ENCODE results near the gene AP5S1.

AP5S1 gene

GRCh38 chr20:3784863-3785239 lies 35.5 kb upstream of the AP5S1 start:
- Histone ChIP-seq H4K20me1 (ENCODE audit: insufficient read depth, low read length) (peaks cover 4% of the 10 kb centered on the region; the same call in 1 of the 2 replicates), H3K27ac (ENCODE audit: low read length) (no peak overlapping the region), H3K4me3 (ENCODE audit: low read length) (no peak overlapping the region), H3K9ac (ENCODE audit: low read length) (no peak overlapping the region), H3K79me2 (ENCODE audit: low read length) (peaks cover 6% of the 10 kb centered on the region; the same call in 1 of the 2 replicates), H3K4me2 (ENCODE audit: low read length) (no peak overlapping the region), H3K36me3 (replicated peaks; ENCODE audit: low read depth, low read length) (no peaks in the 10 kb centered on the region), H3K4me1 (ENCODE audit: low read length) (peaks cover 15% of the 10 kb centered on the region), H2AFZ (ENCODE audit: low read depth, low read length) (no peak overlapping the region), H3K27me3 (ENCODE audit: low read depth, low read length) (0 out of 2 replicates have a peak, but pooled peaks cover 3% of the 10 kb centered on the region), H3K9me3 (ENCODE audit: insufficient read depth, low read length) (no peaks in the 10 kb centered on the region)
- TF ChIP-seq CTCF (IDR thresholded peaks at IDR 0.05; ENCODE audit: low read depth, low read length) (no peak), EZH2phosphoT487 (IDR thresholded peaks at IDR 0.05; ENCODE audit: low read depth) (no peak)

GRCh38 chr20:3785240-3786125 lies 34.9 kb upstream of the AP5S1 start:
- peaks cover 13% of the 10 kb centered on the region for H3K4me1 ChIP-seq (ENCODE audit: low read length)
- no peak overlapping the region for H3K27ac ChIP-seq (ENCODE audit: low read length)
- no peak for TF ChIP-seq EZH2phosphoT487 (IDR thresholded peaks at IDR 0.05; ENCODE audit: low read depth)
- TF ChIP-seq CTCF (IDR thresholded peaks at IDR 0.05; ENCODE audit: low read depth, low read length): no peak

GRCh38 chr20:3786126-3786484 lies 34.2 kb upstream of the AP5S1 start:
- Histone ChIP-seq H3K4me1 (ENCODE audit: low read length) (peaks cover 7% of the 10 kb centered on the region), H3K27me3 (ENCODE audit: low read depth, low read length) (0 out of 2 replicates have a peak, but pooled peaks cover 3% of the 10 kb centered on the region), H3K4me3 (ENCODE audit: low read length) (peak overlapping the region; percentile 73), H3K79me2 (ENCODE audit: low read length) (peaks cover 6% of the 10 kb centered on the region; the same call in 1 of the 2 replicates), H2AFZ (ENCODE audit: low read depth, low read length) (no peak overlapping the region), H3K9me3 (ENCODE audit: insufficient read depth, low read length) (no peaks in the 10 kb centered on the region), H3K36me3 (replicated peaks; ENCODE audit: low read depth, low read length) (no peaks in the 10 kb centered on the region), H3K4me2 (ENCODE audit: low read length) (peak overlapping the region; percentile 65), H4K20me1 (ENCODE audit: insufficient read depth, low read length) (peaks cover 4% of the 10 kb centered on the region; the same call in 1 of the 2 replicates), H3K27ac (ENCODE audit: low read length) (no peak overlapping the region), H3K9ac (ENCODE audit: low read length) (peak overlapping the region; percentile 30; the same call in 1 of the 2 replicates)
- TF ChIP-seq EZH2phosphoT487 (IDR thresholded peaks at IDR 0.05; ENCODE audit: low read depth) (no peak), CTCF (IDR thresholded peaks at IDR 0.05; ENCODE audit: low read depth, low read length) (no peak)

More at GRCh38 chr20:3785240-3786125, 34.9 kb upstream of the AP5S1 start:
- Histone ChIP-seq H3K4me2 (ENCODE audit: low read length) (peak overlapping the region; percentile 65), H3K36me3 (replicated peaks; ENCODE audit: low read depth, low read length) (no peaks in the 10 kb centered on the region), H3K79me2 (ENCODE audit: low read length) (peaks cover 6% of the 10 kb centered on the region; the same call in 1 of the 2 replicates), H4K20me1 (ENCODE audit: insufficient read depth, low read length) (peaks cover 4% of the 10 kb centered on the region; the same call in 1 of the 2 replicates), H2AFZ (ENCODE audit: low read depth, low read length) (no peak overlapping the region), H3K9ac (ENCODE audit: low read length) (no peak overlapping the region), H3K4me3 (ENCODE audit: low read length) (peak overlapping the region; percentile 73), H3K27me3 (ENCODE audit: low read depth, low read length) (0 out of 2 replicates have a peak, but pooled peaks cover 3% of the 10 kb centered on the region), H3K9me3 (ENCODE audit: insufficient read depth, low read length) (no peaks in the 10 kb centered on the region)

GRCh38 chr20:3786665-3787323 lies 33.6 kb upstream of the AP5S1 start, which contains the start of gene CENPB:
CENPB (minus strand) TSS chr20:3786740; CDS start chr20:3786483, 257 bp downstream.
- Histone ChIP-seq H3K27me3 (ENCODE audit: low read depth, low read length) (0 out of 2 replicates have a peak, but pooled peaks cover 3% of the 10 kb centered on the region), H4K20me1 (ENCODE audit: insufficient read depth, low read length) (peaks cover 4% of the 10 kb centered on the region; the same call in 1 of the 2 replicates), H3K27ac (ENCODE audit: low read length) (no peak within 1 kb of the TSS), H3K4me2 (ENCODE audit: low read length) (peak within 1 kb of the TSS; percentile 66), H3K4me1 (ENCODE audit: low read length) (peaks cover 7% of the 10 kb centered on the region), H3K36me3 (replicated peaks; ENCODE audit: low read depth, low read length) (no peaks in the 10 kb centered on the region), H3K9me3 (ENCODE audit: insufficient read depth, low read length) (no peaks in the 10 kb centered on the region), H3K4me3 (ENCODE audit: low read length) (peak within 1 kb of the TSS; percentile 73), H3K9ac (ENCODE audit: low read length) (peak within 1 kb of the TSS; percentile 51), H3K79me2 (ENCODE audit: low read length) (peaks cover 6% of the 10 kb centered on the region; the same call in 1 of the 2 replicates), H2AFZ (ENCODE audit: low read depth, low read length) (peak within 1 kb of the TSS; percentile 81)
- TF ChIP-seq CTCF (IDR thresholded peaks at IDR 0.05; ENCODE audit: low read depth, low read length) (peak; percentile 68), EZH2phosphoT487 (IDR thresholded peaks at IDR 0.05; ENCODE audit: low read depth) (no peak)
